Esophagus squamous epithelium (tissue), 4 donors: ENCODE data around the gene TEC.

ENCODE experiments used
- CTCF ChIP-seq, 6 experiments: fragments of 450-650 bp in 4 of 6; fragments of 200-600 bp in 2 of 6; sonication (generic) in 2 of 6; IDR thresholded peaks; one replicate each; pipeline ENCODE4 v1.5.1; 2016 to 2019; ENCODE audit warnings: antibody characterized with exemption in 6 of 6, mild to moderate bottlenecking in 4 of 6, moderate library complexity in 4 of 6
- POLR2A ChIP-seq, 4 donors: fragments of 450-650 bp; IDR thresholded peaks; one replicate each; pipeline ENCODE4 v1.6.1; 2017; ENCODE audit warnings: antibody characterized with exemption in 4 of 4, mild to moderate bottlenecking in 4 of 4, moderate library complexity in 3 of 4

GRCh38 chr4:48243429-48243828, 26.2 kb downstream of the TEC start:
- TF ChIP-seq CTCF (IDR thresholded peaks at IDR 0.05) (no peak), POLR2A (IDR thresholded peaks at IDR 0.05) (no peak)
